ENCODE results near the gene MYOT. TPM values are rescaled to one million over a fixed set of nuclear protein-coding genes. Genes with fewer than 3 reads are reported as not detected.

MYOT gene
- total and polyA plus RNA-seq, 10 of the 15 experiments (the other 5 are each of a cell fraction or from before 2014, with no cell fraction given): 0.15 to 1.5 (median 0.53) TPM; not detected in 5

GRCh38 chr5:137921931-137922330 is 54.3 kb downstream of the MYOT start:
- Histone ChIP-seq H3K27ac (ENCODE audit: control insufficient read depth, insufficient read depth) (no peak overlapping the region), H3K27me3 (replicated peaks in 1 of 2; ENCODE audit: control insufficient read depth in 2 of 2, insufficient read depth in 2 of 2, low read length in 1 of 2) (no peaks in the 10 kb centered on the region), H3K4me2 (ENCODE audit: control insufficient read depth, insufficient read depth) (no peak overlapping the region), H4K20me1 (ENCODE audit: control insufficient read depth, insufficient read depth) (no peaks in the 10 kb centered on the region), H3K4me3 (no peak overlapping the region), H3K36me3 (ENCODE audit: control insufficient read depth in 2 of 2, insufficient read depth in 2 of 2, low read length in 1 of 2) (no peaks in the 10 kb centered on the region; a peak in 1 of 4 replicates), H3K4me1 (ENCODE audit: control insufficient read depth, insufficient read depth, low read length) (no peaks in the 10 kb centered on the region), H3K9ac (ENCODE audit: control insufficient read depth, insufficient read depth, low read length) (no peak overlapping the region), H2AFZ (ENCODE audit: control insufficient read depth, low read depth, low read length) (no peak overlapping the region), H3K79me2 (ENCODE audit: control insufficient read depth, insufficient read depth, low read length) (no peaks in the 10 kb centered on the region), H3K9me3 (replicated peaks; ENCODE audit: control insufficient read depth, insufficient read depth, low read length) (no peaks in the 10 kb centered on the region)
- DNase-seq (ENCODE audit: low read depth, low spot score) (no peak), FAIRE-seq (no peak), ATAC-seq (no peak)
- ChIA-PET CTCF (interaction anchor here (0.8 to 1.7 kb wide), 2 partner anchors 11 to 144 kb away, joined by 3 to 4 read pairs; no protein-coding TSS in a partner anchor), SMC1A (ENCODE audit: uncharacterized antibody, unreplicated experiment) (interaction anchor here (1.0 to 1.2 kb wide), 3 partner anchors 110 to 143 kb away, joined by 3 to 4 read pairs (median 3); no protein-coding TSS in a partner anchor), POLR2A (no interaction called here), RAD21 (ENCODE audit: unreplicated experiment) (no interaction called here)
- in situ Hi-C loops (cut with MboI): no loop called here
- no TSS peak for BruUV-seq (replicated peaks)
- WGBS (ENCODE audit: insufficient coverage, insufficient replicate concordance, low lambda C conversion rate, missing lambda C conversion rate): 59% methylated on average over 3 of the region's 3 CpGs
- intact Hi-C loops (cut with micrococcal nuclease; ENCODE audit: unreplicated experiment): no loop called here
- TF ChIP-seq STAT1 (conservative IDR thresholded peaks at IDR 0.05) (no peak), E2F4 (IDR thresholded peaks at IDR 0.05; ENCODE audit: low read depth, low read length) (no peak), HDAC2 (IDR thresholded peaks at IDR 0.05) (no peak), RELA (IDR thresholded peaks at IDR 0.05; ENCODE audit: borderline replicate concordance, partially characterized antibody) (no peak), EGR1 (IDR thresholded peaks at IDR 0.05; ENCODE audit: borderline replicate concordance in 1 of 2, low read depth in 2 of 2, low read length in 2 of 2) (no peak), POLR2AphosphoS5 (IDR thresholded peaks at IDR 0.05; ENCODE audit: low read length) (no peak), KAT2A (conservative IDR thresholded peaks at IDR 0.05; ENCODE audit: control insufficient read depth, low read depth, low read length) (no peak), GABPA (IDR thresholded peaks at IDR 0.05; ENCODE audit: low read depth) (no peak), ZBTB33 (IDR thresholded peaks at IDR 0.05) (no peak), ATF7 (IDR thresholded peaks at IDR 0.05; ENCODE audit: low read depth) (no peak), BCL11A (IDR thresholded peaks at IDR 0.05; ENCODE audit: low read depth, low read length) (no peak), IRF4 (IDR thresholded peaks at IDR 0.05; ENCODE audit: low read depth, low read length) (no peak), USF1 (IDR thresholded peaks at IDR 0.05; ENCODE audit: borderline replicate concordance, extremely low read length, insufficient read depth, low read depth, low read length) (no peak), RELB (IDR thresholded peaks at IDR 0.05; ENCODE audit: low read depth) (no peak), SREBF1 (IDR thresholded peaks at IDR 0.05; ENCODE audit: low read length) (no peak), GATAD2B (conservative IDR thresholded peaks at IDR 0.05; ENCODE audit: low read depth) (no peak), ZNF207 (IDR thresholded peaks at IDR 0.05; ENCODE audit: borderline replicate concordance) (no peak), EP300 (IDR thresholded peaks at IDR 0.05; ENCODE audit: borderline replicate concordance in 1 of 2, control insufficient read depth in 1 of 2, low read depth in 2 of 2, low read length in 2 of 2) (no peak), NFXL1 (IDR thresholded peaks at IDR 0.05; ENCODE audit: borderline replicate concordance) (no peak), TCF12 (IDR thresholded peaks at IDR 0.05; ENCODE audit: low read depth, low read length) (no peak)
